ENCODE data around the gene C11orf54. TPM values are rescaled to one million over a fixed set of nuclear protein-coding genes. Genes with fewer than 3 reads are reported as not detected.

C11orf54 gene
- total RNA-seq, 1 experiment from 2014 or later = 37.2 TPM

DNA sequence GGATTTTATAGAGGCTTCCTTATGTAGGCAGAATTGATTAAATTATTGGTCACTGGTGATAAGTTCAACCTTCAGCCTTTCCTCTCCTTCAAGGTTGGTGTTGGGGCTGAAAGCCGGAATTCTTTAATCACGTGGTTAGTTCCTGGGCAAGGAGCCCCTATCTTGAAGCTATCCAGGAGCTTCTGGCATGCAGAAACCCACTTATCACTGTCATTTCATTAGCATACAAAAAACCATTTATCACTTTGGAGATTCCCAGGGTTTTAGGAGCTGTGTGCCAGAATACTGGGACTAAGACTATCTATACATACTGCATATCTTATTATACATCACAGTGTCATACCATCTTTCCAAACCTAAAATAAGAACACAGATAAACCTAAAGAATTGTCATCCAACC is 24.1 kb downstream of the C11orf54 start:
- Histone ChIP-seq H3K79me2 (ENCODE audit: low read depth) (no peaks in the 10 kb centered on the region), H3K27ac (no peak overlapping the region), H3K36me3 (ENCODE audit: low read depth) (0 out of 2 replicates have a peak, but pooled peaks cover 15% of the 10 kb centered on the region), H3K9me3 (ENCODE audit: insufficient read depth, low read depth) (no peaks in the 10 kb centered on the region), H3F3A (ENCODE audit: insufficient read depth, low read depth) (peaks cover 12% of the 10 kb centered on the region; the same call in 1 of the 2 replicates), H2AFZ (no peak overlapping the region), H3K4me2 (no peak overlapping the region), H3K4me3 (no peak overlapping the region), H3K9me2 (ENCODE audit: insufficient read depth) (no peaks in the 10 kb centered on the region), H3K27me3 (ENCODE audit: insufficient read depth, low read depth) (no peaks in the 10 kb centered on the region), H4K20me1 (ENCODE audit: insufficient read depth) (0 out of 2 replicates have a peak, but pooled peaks cover 7% of the 10 kb centered on the region), H3K4me1 (replicated peaks; ENCODE audit: insufficient read depth) (peaks cover 12% of the 10 kb centered on the region; the same call in 1 of the 2 replicates)
- DNase-seq = no peak
- ChIA-PET POLR2A (ENCODE audit: unreplicated experiment) (interaction anchor here (0.7 kb wide), 1 partner anchor 23 kb away, joined by 25 read pairs; no protein-coding TSS in a partner anchor), CTCF (no interaction called here)
- no TSS peak for BruUV-seq (replicated peaks)
- TF ChIP-seq, protein P1, sequence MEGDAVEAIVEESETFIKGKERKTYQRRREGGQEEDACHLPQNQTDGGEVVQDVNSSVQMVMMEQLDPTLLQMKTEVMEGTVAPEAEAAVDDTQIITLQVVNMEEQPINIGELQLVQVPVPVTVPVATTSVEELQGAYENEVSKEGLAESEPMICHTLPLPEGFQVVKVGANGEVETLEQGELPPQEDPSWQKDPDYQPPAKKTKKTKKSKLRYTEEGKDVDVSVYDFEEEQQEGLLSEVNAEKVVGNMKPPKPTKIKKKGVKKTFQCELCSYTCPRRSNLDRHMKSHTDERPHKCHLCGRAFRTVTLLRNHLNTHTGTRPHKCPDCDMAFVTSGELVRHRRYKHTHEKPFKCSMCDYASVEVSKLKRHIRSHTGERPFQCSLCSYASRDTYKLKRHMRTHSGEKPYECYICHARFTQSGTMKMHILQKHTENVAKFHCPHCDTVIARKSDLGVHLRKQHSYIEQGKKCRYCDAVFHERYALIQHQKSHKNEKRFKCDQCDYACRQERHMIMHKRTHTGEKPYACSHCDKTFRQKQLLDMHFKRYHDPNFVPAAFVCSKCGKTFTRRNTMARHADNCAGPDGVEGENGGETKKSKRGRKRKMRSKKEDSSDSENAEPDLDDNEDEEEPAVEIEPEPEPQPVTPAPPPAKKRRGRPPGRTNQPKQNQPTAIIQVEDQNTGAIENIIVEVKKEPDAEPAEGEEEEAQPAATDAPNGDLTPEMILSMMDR (conservative IDR thresholded peaks at IDR 0.05) = no peak
- TF ChIP-seq EZH2 (IDR thresholded peaks at IDR 0.05; ENCODE audit: low read depth) = no peak
- intact Hi-C loops (cut with micrococcal nuclease; ENCODE audit: unreplicated experiment) = no loop called here

GRCh38 chr11:93766504-93766903 is 25.0 kb downstream of the C11orf54 start:
- H3K4me1 ChIP-seq (replicated peaks; ENCODE audit: insufficient read depth) = peaks cover 12% of the 10 kb centered on the region; the same call in 1 of the 2 replicates
- TF ChIP-seq, protein P1 (conservative IDR thresholded peaks at IDR 0.05) = no peak
- no peak for TF ChIP-seq EZH2 (IDR thresholded peaks at IDR 0.05; ENCODE audit: low read depth)
- no peaks in the 10 kb centered on the region for H3K79me2 ChIP-seq (ENCODE audit: low read depth)
- no peak overlapping the region for H3K27ac ChIP-seq
- H3F3A ChIP-seq (ENCODE audit: insufficient read depth, low read depth) = peaks cover 12% of the 10 kb centered on the region; the same call in 1 of the 2 replicates
- CTCF ChIA-PET = no interaction called here
- POLR2A ChIA-PET (ENCODE audit: unreplicated experiment) = no interaction called here
- DNase-seq = no peak
- 0 out of 2 replicates have a peak, but pooled peaks cover 7% of the 10 kb centered on the region for H4K20me1 ChIP-seq (ENCODE audit: insufficient read depth)
- BruUV-seq (replicated peaks) = no TSS peak
- intact Hi-C loops (cut with micrococcal nuclease; ENCODE audit: unreplicated experiment) = no loop called here
- no peaks in the 10 kb centered on the region for H3K9me3 ChIP-seq (ENCODE audit: insufficient read depth, low read depth)
- H2AFZ ChIP-seq = no peak overlapping the region
- H3K27me3 ChIP-seq (ENCODE audit: insufficient read depth, low read depth) = no peaks in the 10 kb centered on the region
- H3K9me2 ChIP-seq (ENCODE audit: insufficient read depth) = no peaks in the 10 kb centered on the region
- no peak overlapping the region for H3K4me3 ChIP-seq
- H3K36me3 ChIP-seq (ENCODE audit: low read depth) = 0 out of 2 replicates have a peak, but pooled peaks cover 9% of the 10 kb centered on the region
- H3K4me2 ChIP-seq = 0 out of 2 replicates have a peak overlapping the region, but pooled peaks have one; percentile 6

DNA sequence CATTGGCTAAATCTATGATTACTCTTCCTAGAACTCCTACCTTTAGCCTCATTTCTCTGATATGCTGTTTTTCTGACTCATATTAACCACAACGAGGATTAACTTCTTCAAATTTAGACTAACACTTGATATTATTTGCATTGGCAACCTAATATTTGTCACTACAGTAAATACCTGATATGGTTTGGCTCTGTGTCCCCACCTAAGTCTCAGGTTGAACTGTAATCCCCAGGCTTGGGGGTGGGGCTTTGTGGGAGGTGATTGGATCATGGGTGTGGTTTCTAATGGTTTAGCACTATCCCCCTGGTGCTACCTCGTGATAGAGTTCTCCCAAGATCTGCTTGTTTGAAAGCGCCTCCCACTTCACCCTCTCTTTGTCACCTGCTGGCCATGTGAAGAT is 25.5 kb downstream of the C11orf54 start:
- Histone ChIP-seq H3K4me3 (no peak overlapping the region), H3K27me3 (ENCODE audit: insufficient read depth, low read depth) (no peaks in the 10 kb centered on the region), H3K4me2 (0 out of 2 replicates have a peak overlapping the region, but pooled peaks have one; percentile 6), H3F3A (ENCODE audit: insufficient read depth, low read depth) (peaks cover 12% of the 10 kb centered on the region; the same call in 1 of the 2 replicates), H3K27ac (no peak overlapping the region), H3K79me2 (ENCODE audit: low read depth) (no peaks in the 10 kb centered on the region), H4K20me1 (ENCODE audit: insufficient read depth) (0 out of 2 replicates have a peak, but pooled peaks cover 7% of the 10 kb centered on the region), H3K36me3 (ENCODE audit: low read depth) (0 out of 2 replicates have a peak, but pooled peaks cover 7% of the 10 kb centered on the region), H3K4me1 (replicated peaks; ENCODE audit: insufficient read depth) (peaks cover 12% of the 10 kb centered on the region; the same call in 1 of the 2 replicates), H3K9me2 (ENCODE audit: insufficient read depth) (no peaks in the 10 kb centered on the region), H3K9me3 (ENCODE audit: insufficient read depth, low read depth) (no peaks in the 10 kb centered on the region), H2AFZ (no peak overlapping the region)
- ChIA-PET CTCF (no interaction called here), POLR2A (ENCODE audit: unreplicated experiment) (no interaction called here)
- BruUV-seq (replicated peaks) = no TSS peak
- intact Hi-C loops (cut with micrococcal nuclease; ENCODE audit: unreplicated experiment) = no loop called here
- peak in 1 of 2 experiments; percentile 67 for DNase-seq
- no peak for TF ChIP-seq EZH2 (IDR thresholded peaks at IDR 0.05; ENCODE audit: low read depth)
- TF ChIP-seq, protein P1 (conservative IDR thresholded peaks at IDR 0.05) = no peak
